Panc1 (cell line): ENCODE measurements around the gene CWF19L1. TPM values are rescaled to one million over a fixed set of nuclear protein-coding genes. Genes with fewer than 3 reads are reported as not detected.

Experiments
- ATAC-seq: fragments of 200-7000 bp; cut with Tn5 transposase; 2 replicates; pipeline ENCODE4 v1.9.1; 2020; ENCODE audit warnings: mild to moderate bottlenecking, moderate library complexity
- Bru-seq: library from RNA; stranded (reverse); fragments of 400-500 nt; gene quantifications from one replicate; lab custom pipeline; 2021; lab: Mats Ljungman, UMichigan
- BruChase-seq, 2 experiments: library from RNA; stranded (reverse); fragments of 400-500 nt; gene quantifications; one replicate each; lab custom pipeline; 2021; lab: Mats Ljungman, UMichigan
- BruUV-seq: library from RNA; stranded (reverse); fragments of 400-500 nt; replicated peaks from 2 replicates; lab custom pipeline; 2021; lab: Mats Ljungman, UMichigan
- CTCF ChIA-PET: fragments of 300-600 bp; sonication (Branson Sonifier 250); formaldehyde crosslinking; loops from one replicate; lab custom pipeline; 2022; ENCODE audit warnings: antibody characterized with exemption; lab: Charles Lee
- POLR2A ChIA-PET: fragments of 300-600 bp; sonication (Branson Sonifier 250); formaldehyde crosslinking; loops from one replicate; lab custom pipeline; 2022; ENCODE audit warnings: antibody characterized with exemption; lab: Charles Lee
- DNase-seq: peaks from one replicate; pipeline ENCODE4 v3.0.0-alpha.2; 2010; ENCODE audit warnings: low read depth, low spot score
- H3K27ac ChIP-seq: 2 replicates; pipeline ENCODE4 v1.5.1; 2011; ENCODE audit warnings: mild to moderate bottlenecking, low read length, inconsistent platforms
- H3K27me3 ChIP-seq: fragments of 200-500 bp; sonication (Bioruptor generic); 2 replicates; pipeline ENCODE4 v1.6.0; 2014; ENCODE audit warnings: low read length, inconsistent platforms; ENCODE audit not compliant: control insufficient read depth, insufficient read depth
- H3K36me3 ChIP-seq: fragments of 200-500 bp; sonication (Bioruptor generic); 2 replicates; pipeline ENCODE4 v1.5.1; 2014; ENCODE audit warnings: inconsistent platforms, mild to moderate bottlenecking, low read length, moderate library complexity; ENCODE audit not compliant: control insufficient read depth, insufficient read depth
- H3K4me1 ChIP-seq: 2 replicates; pipeline ENCODE4 v1.5.1; 2011; ENCODE audit warnings: inconsistent platforms, mild to moderate bottlenecking, low read length, moderate library complexity; ENCODE audit not compliant: control insufficient read depth, insufficient read depth
- H3K4me3 ChIP-seq, 2 experiments: 2 replicates each; pipeline ENCODE4 v1.5.1; 2011 to 2012; ENCODE audit warnings: low read depth in 2 of 2, low read length in 2 of 2, mild to moderate bottlenecking in 2 of 2, inconsistent platforms in 1 of 2, moderate library complexity in 1 of 2
- H3K9me3 ChIP-seq: fragments of 200-500 bp; sonication (Bioruptor generic); 2 replicates; pipeline ENCODE4 v1.5.1; 2014; ENCODE audit warnings: low read depth, mild to moderate bottlenecking, inconsistent platforms, low read length, moderate library complexity; ENCODE audit not compliant: control insufficient read depth, insufficient read depth
- CTCF ChIP-seq: fragments of 450-650 bp; IDR thresholded peaks from 2 replicates; pipeline ENCODE4 v1.5.1; 2017; ENCODE audit warnings: mild to moderate bottlenecking
- POLR2AphosphoS5 ChIP-seq: IDR thresholded peaks from 2 replicates; pipeline ENCODE4 v1.6.1; 2012; ENCODE audit warnings: mild to moderate bottlenecking, low read depth, low read length, moderate library complexity
- SIN3A ChIP-seq: IDR thresholded peaks from 2 replicates; pipeline ENCODE4 v1.6.1; 2012; ENCODE audit warnings: low read depth, mild to moderate bottlenecking, low read length, moderate library complexity, borderline replicate concordance; ENCODE audit not compliant: insufficient read depth
- TCF7L2 ChIP-seq: IDR thresholded peaks from 2 replicates; pipeline ENCODE4 v1.6.1; 2011; ENCODE audit warnings: mild to moderate bottlenecking, low read depth, low read length, inconsistent platforms
- in situ Hi-C: cut with HindIII; loops from 2 replicates; pipeline ENCODE4 v1.10.0; 2016; ENCODE audit warnings: low sequenced_read_pairs, low pct_unique_long_range_greater_than_20kb
- intact Hi-C: fragments of 100-400 bp; cut with micrococcal nuclease; formaldehyde crosslinking; loops from one replicate; pipeline ENCODE4 v1.10.0; 2022; ENCODE audit not compliant: unreplicated experiment
- long read RNA-seq: library from polyadenylated mRNA; unstranded; transcript quantifications from one replicate; pipeline ENCODE4 v2.0.0, GENCODE V29; 2021; ENCODE audit not compliant: unreplicated experiment
- polyA plus RNA-seq: library from polyadenylated mRNA; unstranded; fragments of >200 nt; gene quantifications from one replicate; pipeline ENCODE4 v1.2.1, GENCODE V29; 2012; ENCODE audit warnings: missing spikeins; ENCODE audit not compliant: insufficient read length
- total RNA-seq: library from RNA; stranded (reverse); gene quantifications from one replicate; pipeline ENCODE4 v1.2.1, GENCODE V29; 2021; ENCODE audit not compliant: unreplicated experiment
- TF ChIP-seq, protein P1 (sequence below), 2 experiments: IDR thresholded peaks; 2 replicates each; pipeline ENCODE4 v1.6.1; 2011 to 2012; ENCODE audit warnings: low read depth in 2 of 2, control low read depth in 1 of 2, low read length in 1 of 2, mild to moderate bottlenecking in 1 of 2, moderate library complexity in 1 of 2; ENCODE audit not compliant: insufficient read depth in 1 of 2

Gene CWF19L1
- total RNA-seq = 33.4 TPM
- polyA plus RNA-seq = 13.6 TPM
- percentile 82 among the genes with signal in this experiment for Bru-seq, nascent RNA
- percentile 76 among the genes with signal in this experiment for BruChase-seq, experiment 1, labeled RNA remaining after a 2-hour chase
- percentile 80 among the genes with signal in this experiment for BruChase-seq, experiment 2, labeled RNA remaining after a 6-hour chase
- long read RNA-seq, transcript CWF19L1-201 (14 exons, 1,815 nt) = major isoform, 28 of 55 reads
- long read RNA-seq, partial matches to known transcripts = 11 of 55 reads
- long read RNA-seq, other reads (novel, unspliced or antisense) = 16 of 55 reads

GRCh38 chr10:100267239-100268104 is at the start of gene CWF19L1:
Gene CWF19L1, minus strand, starts transcription at chr10:100267638. Its CDS starts 45 bp downstream, at chr10:100267593.
- no peaks in the 10 kb centered on the region; the same call in 1 of the 2 replicates for H3K4me1 ChIP-seq
- in situ Hi-C loops (no loop called here), intact Hi-C loops (no loop called here)
- H3K36me3 ChIP-seq = peaks cover 4% of the 10 kb centered on the region; the same call in 1 of the 2 replicates
- ATAC-seq = peak; percentile 97
- peak within 1 kb of the TSS; percentile 92 to 95 for H3K4me3 ChIP-seq
- H3K9me3 ChIP-seq = no peaks in the 10 kb centered on the region
- H3K27ac ChIP-seq = peak within 1 kb of the TSS; percentile 87
- POLR2A ChIA-PET = no interaction called here
- peak; percentile 76; the same call in 1 of the 2 replicates for TF ChIP-seq SIN3A
- no peak for TF ChIP-seq TCF7L2
- peak; percentile 82 for TF ChIP-seq POLR2AphosphoS5
- CTCF ChIA-PET = no interaction called here
- DNase-seq = peak; percentile 66
- no peaks in the 10 kb centered on the region for H3K27me3 ChIP-seq
- BruUV-seq = TSS peak; percentile 84

DNA sequence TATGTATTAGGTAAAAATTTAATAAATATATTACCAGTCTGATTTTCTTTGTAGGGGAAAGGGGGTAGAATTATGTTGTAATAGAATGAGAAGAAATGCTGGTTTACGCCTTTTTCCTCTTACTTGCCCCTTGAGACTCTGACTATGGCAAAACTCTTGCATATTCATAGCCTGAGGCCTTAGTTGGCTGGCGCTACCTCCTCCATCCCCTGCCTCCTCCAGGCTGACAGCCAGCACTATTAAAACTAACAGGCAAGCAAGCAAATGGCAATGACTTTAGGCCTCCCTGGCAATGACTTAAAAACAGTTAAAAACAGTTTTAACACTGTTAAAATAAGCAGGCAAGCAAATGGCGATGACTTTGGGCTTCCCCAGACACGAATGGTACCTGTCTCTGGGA is 48.2 kb upstream of the CWF19L1 start:
- intact Hi-C loops (no loop called here), in situ Hi-C loops (no loop called here)
- ATAC-seq (no peak), DNase-seq (no peak)
- ChIA-PET CTCF (interaction anchor here (0.9 kb wide), 1 partner anchor 11 kb away, joined by 7 read pairs; no protein-coding TSS in a partner anchor), POLR2A (no interaction called here)
- Histone ChIP-seq H3K9me3 (no peaks in the 10 kb centered on the region), H3K4me1 (no peaks in the 10 kb centered on the region), H3K27me3 (peaks cover 31% of the 10 kb centered on the region; the same call in 1 of the 2 replicates), H3K27ac (no peak overlapping the region), H3K36me3 (no peaks in the 10 kb centered on the region), H3K4me3 (no peak overlapping the region)
- BruUV-seq = no TSS peak
- TF ChIP-seq, protein P1, sequence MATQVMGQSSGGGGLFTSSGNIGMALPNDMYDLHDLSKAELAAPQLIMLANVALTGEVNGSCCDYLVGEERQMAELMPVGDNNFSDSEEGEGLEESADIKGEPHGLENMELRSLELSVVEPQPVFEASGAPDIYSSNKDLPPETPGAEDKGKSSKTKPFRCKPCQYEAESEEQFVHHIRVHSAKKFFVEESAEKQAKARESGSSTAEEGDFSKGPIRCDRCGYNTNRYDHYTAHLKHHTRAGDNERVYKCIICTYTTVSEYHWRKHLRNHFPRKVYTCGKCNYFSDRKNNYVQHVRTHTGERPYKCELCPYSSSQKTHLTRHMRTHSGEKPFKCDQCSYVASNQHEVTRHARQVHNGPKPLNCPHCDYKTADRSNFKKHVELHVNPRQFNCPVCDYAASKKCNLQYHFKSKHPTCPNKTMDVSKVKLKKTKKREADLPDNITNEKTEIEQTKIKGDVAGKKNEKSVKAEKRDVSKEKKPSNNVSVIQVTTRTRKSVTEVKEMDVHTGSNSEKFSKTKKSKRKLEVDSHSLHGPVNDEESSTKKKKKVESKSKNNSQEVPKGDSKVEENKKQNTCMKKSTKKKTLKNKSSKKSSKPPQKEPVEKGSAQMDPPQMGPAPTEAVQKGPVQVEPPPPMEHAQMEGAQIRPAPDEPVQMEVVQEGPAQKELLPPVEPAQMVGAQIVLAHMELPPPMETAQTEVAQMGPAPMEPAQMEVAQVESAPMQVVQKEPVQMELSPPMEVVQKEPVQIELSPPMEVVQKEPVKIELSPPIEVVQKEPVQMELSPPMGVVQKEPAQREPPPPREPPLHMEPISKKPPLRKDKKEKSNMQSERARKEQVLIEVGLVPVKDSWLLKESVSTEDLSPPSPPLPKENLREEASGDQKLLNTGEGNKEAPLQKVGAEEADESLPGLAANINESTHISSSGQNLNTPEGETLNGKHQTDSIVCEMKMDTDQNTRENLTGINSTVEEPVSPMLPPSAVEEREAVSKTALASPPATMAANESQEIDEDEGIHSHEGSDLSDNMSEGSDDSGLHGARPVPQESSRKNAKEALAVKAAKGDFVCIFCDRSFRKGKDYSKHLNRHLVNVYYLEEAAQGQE (IDR thresholded peaks at IDR 0.05; ENCODE audit: insufficient read depth in 1 of 2, low read depth in 2 of 2, low read length in 1 of 2) = no peak

DNA sequence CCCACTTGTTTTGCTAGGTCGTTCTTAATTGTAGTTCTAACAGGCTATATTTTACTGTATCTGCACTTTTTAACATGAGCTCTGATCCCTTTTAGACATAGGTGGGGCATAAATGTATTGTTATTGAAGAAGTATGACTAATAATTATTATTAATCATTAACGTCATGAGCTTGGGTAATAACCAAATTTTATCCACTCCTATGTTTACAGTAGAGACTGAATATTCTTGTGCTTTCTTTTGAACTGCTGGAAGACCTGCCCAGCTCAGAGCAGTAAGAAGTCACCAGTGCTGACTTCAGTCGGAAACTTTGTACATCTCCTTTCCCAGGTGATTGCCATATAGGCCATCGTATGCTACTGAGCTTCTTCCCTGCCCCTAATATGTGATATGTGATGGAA is 43.9 kb upstream of the CWF19L1 start:
- no peaks in the 10 kb centered on the region for H3K9me3 ChIP-seq
- intact Hi-C loops (no loop called here), in situ Hi-C loops (no loop called here)
- no peaks in the 10 kb centered on the region for H3K36me3 ChIP-seq
- peaks cover 22% of the 10 kb centered on the region; the same call in 1 of the 2 replicates for H3K27me3 ChIP-seq
- no peak for ATAC-seq
- H3K4me1 ChIP-seq = no peaks in the 10 kb centered on the region
- no peak for DNase-seq
- POLR2A ChIA-PET = no interaction called here
- TF ChIP-seq SIN3A (no peak), CTCF (no peak), POLR2AphosphoS5 (no peak), TCF7L2 (no peak)
- TF ChIP-seq, protein P1 (IDR thresholded peaks at IDR 0.05; ENCODE audit: insufficient read depth in 1 of 2, low read depth in 2 of 2, low read length in 1 of 2) = no peak
- BruUV-seq = no TSS peak
- no peak overlapping the region for H3K27ac ChIP-seq
- H3K4me3 ChIP-seq = no peak overlapping the region
- CTCF ChIA-PET = no interaction called here
